ENCODE data around the gene ARSG.

Gene ARSG

GRCh38 chr17:68324114-68324513 is 32.8 kb downstream of the ARSG start:
- Histone ChIP-seq H3K27me3 (no peaks in the 10 kb centered on the region), H3K4me1 (ENCODE audit: control insufficient read depth in 1 of 2, insufficient read depth in 1 of 2, low read depth in 1 of 2, low read length in 1 of 2) (peaks cover 9% of the 10 kb centered on the region in 2 experiments), H3K36me3 (no peaks in the 10 kb centered on the region), H3K27ac (no peak overlapping the region), H3K9me3 (no peaks in the 10 kb centered on the region), H3K4me3 (ENCODE audit: low read depth in 1 of 2, low read length in 1 of 2) (no peak overlapping the region)
- no peak for TF ChIP-seq CTCF (IDR thresholded peaks at IDR 0.05)

GRCh38 chr17:68324654-68325336 is 33.5 kb downstream of the ARSG start:
- no peak overlapping the region for H3K4me3 ChIP-seq (ENCODE audit: low read depth in 1 of 2, low read length in 1 of 2)
- no peak for TF ChIP-seq CTCF (IDR thresholded peaks at IDR 0.05)

GRCh38 chr17:68325961-68326360 is 34.7 kb downstream of the ARSG start:
- no peak overlapping the region for H3K27ac ChIP-seq
- TF ChIP-seq CTCF (IDR thresholded peaks at IDR 0.05): no peak
- no peak overlapping the region for H3K4me3 ChIP-seq (ENCODE audit: low read depth in 1 of 2, low read length in 1 of 2)
- no peaks in the 10 kb centered on the region for H3K36me3 ChIP-seq
- H3K27me3 ChIP-seq: no peaks in the 10 kb centered on the region
- H3K9me3 ChIP-seq: no peaks in the 10 kb centered on the region
- H3K4me1 ChIP-seq (ENCODE audit: control insufficient read depth in 1 of 2, insufficient read depth in 1 of 2, low read depth in 1 of 2, low read length in 1 of 2): no peaks in the 10 kb centered on the region

More at GRCh38 chr17:68324654-68325336, 33.5 kb downstream of the ARSG start:
- Histone ChIP-seq H3K9me3 (no peaks in the 10 kb centered on the region), H3K27me3 (no peaks in the 10 kb centered on the region), H3K27ac (no peak overlapping the region), H3K36me3 (no peaks in the 10 kb centered on the region), H3K4me1 (ENCODE audit: control insufficient read depth in 1 of 2, insufficient read depth in 1 of 2, low read depth in 1 of 2, low read length in 1 of 2) (peaks cover 2% of the 10 kb centered on the region in 2 experiments)

- Histone ChIP-seq H3K27ac (no peak overlapping the region), H3K36me3 (no peaks in the 10 kb centered on the region), H3K27me3 (no peaks in the 10 kb centered on the region), H3K4me3 (ENCODE audit: low read depth in 1 of 2, low read length in 1 of 2) (no peak overlapping the region), H3K4me1 (ENCODE audit: control insufficient read depth in 1 of 2, insufficient read depth in 1 of 2, low read depth in 1 of 2, low read length in 1 of 2) (no peaks in the 10 kb centered on the region), H3K9me3 (peaks cover 5% of the 10 kb centered on the region)
- no peak for TF ChIP-seq CTCF (IDR thresholded peaks at IDR 0.05)
These were observed 35.4 kb downstream of the ARSG start for GRCh38 chr17:68326681-68327080.

- H3K4me3 ChIP-seq (ENCODE audit: low read depth in 1 of 2, low read length in 1 of 2): no peak overlapping the region
- TF ChIP-seq CTCF (IDR thresholded peaks at IDR 0.05): no peak
- H3K27ac ChIP-seq: no peak overlapping the region
- H3K4me1 ChIP-seq (ENCODE audit: control insufficient read depth in 1 of 2, insufficient read depth in 1 of 2, low read depth in 1 of 2, low read length in 1 of 2): no peaks in the 10 kb centered on the region
- H3K36me3 ChIP-seq: no peaks in the 10 kb centered on the region
- peaks cover 12% of the 10 kb centered on the region for H3K9me3 ChIP-seq
- no peaks in the 10 kb centered on the region for H3K27me3 ChIP-seq
These were observed 36.7 kb downstream of the ARSG start for GRCh38 chr17:68327823-68328557.
